ENCODE data around the gene TIAM2. TPM values are rescaled to one million over a fixed set of nuclear protein-coding genes. Genes with fewer than 3 reads are reported as not detected.

The TIAM2 gene
- total RNA-seq, 1 donor from 2014 or later = 24.6 TPM

- DNase-seq (ENCODE audit: low spot score) = no peak
Measured at GRCh38 chr6:155290491-155290890, 295.4 kb downstream of the TIAM2 start.

- DNase-seq (ENCODE audit: low spot score) = no peak
Measured at GRCh38 chr6:155291291-155291690, 296.2 kb downstream of the TIAM2 start.

- no peak for DNase-seq (ENCODE audit: low spot score)
Measured at GRCh38 chr6:155292711-155293110, 297.6 kb downstream of the TIAM2 start.

GRCh38 chr6:155297669-155298068 is 302.6 kb downstream of the TIAM2 start:
- DNase-seq (ENCODE audit: low spot score) = no peak

- DNase-seq (ENCODE audit: low spot score) = no peak
Measured at GRCh38 chr6:155301867-155302266, 306.8 kb downstream of the TIAM2 start.

GRCh38 chr6:155303361-155303870 is 308.3 kb downstream of the TIAM2 start:
- DNase-seq (ENCODE audit: low spot score) = no peak

- no peak for DNase-seq (ENCODE audit: low spot score)
Measured at GRCh38 chr6:155306958-155307357, 311.8 kb downstream of the TIAM2 start.

Data from mucosa of gallbladder (tissue), 1 donor.